Endothelial cell (in vitro differentiated cells): ENCODE data around the gene CDC37. TPM values are rescaled to one million over a fixed set of nuclear protein-coding genes. Genes with fewer than 3 reads are reported as not detected.
A peak's percentile ranks its signal among the peaks of the same experiment; 100 is the strongest.

ENCODE experiments used
- DNase-seq: peaks from one replicate; pipeline ENCODE4 v3.0.0; 2021; ENCODE audit warnings: low spot score
- H3K27ac Mint-ChIP-seq: one replicate; pipeline ENCODE4 v1.8.0; 2021; ENCODE audit warnings: mixed read lengths, inconsistent platforms; ENCODE audit not compliant: unreplicated experiment
- H3K27me3 Mint-ChIP-seq: one replicate; pipeline ENCODE4 v1.8.0; 2021; ENCODE audit warnings: mild to moderate bottlenecking, moderate library complexity, mixed read lengths, inconsistent platforms; ENCODE audit not compliant: unreplicated experiment
- H3K36me3 Mint-ChIP-seq: one replicate; pipeline ENCODE4 v1.8.0; 2021; ENCODE audit warnings: mild to moderate bottlenecking, low read depth, mixed read lengths, inconsistent platforms; ENCODE audit not compliant: unreplicated experiment
- H3K4me1 Mint-ChIP-seq: one replicate; pipeline ENCODE4 v1.8.0; 2021; ENCODE audit warnings: mild to moderate bottlenecking, mixed read lengths, inconsistent platforms; ENCODE audit not compliant: unreplicated experiment
- H3K4me3 Mint-ChIP-seq: one replicate; pipeline ENCODE4 v1.8.0; 2021; ENCODE audit warnings: mild to moderate bottlenecking, mixed read lengths, inconsistent platforms; ENCODE audit not compliant: unreplicated experiment
- H3K9me3 Mint-ChIP-seq: one replicate; pipeline ENCODE4 v1.8.0; 2021; ENCODE audit warnings: mixed read lengths, inconsistent platforms; ENCODE audit not compliant: unreplicated experiment
- total RNA-seq: library from RNA; stranded (reverse); fragmentation: NEBNext Ultra II Directional; extraction: Animal tissue kit (Norgen Biotek cat#: 25700); gene quantifications from one replicate; pipeline ENCODE4 v1.2.1, GENCODE V29; 2021; ENCODE audit not compliant: unreplicated experiment
- TF ChIP-seq, protein P1 (sequence below): fragments of 200-600 bp; sonication (generic); IDR thresholded peaks from one replicate; pipeline ENCODE4 v1.5.0; 2021; ENCODE audit warnings: antibody characterized with exemption; ENCODE audit not compliant: unreplicated experiment

Gene CDC37
- total RNA-seq, 1 donor from 2014 or later: 386 TPM

- DNase-seq: no peak
- TF ChIP-seq, protein P1, sequence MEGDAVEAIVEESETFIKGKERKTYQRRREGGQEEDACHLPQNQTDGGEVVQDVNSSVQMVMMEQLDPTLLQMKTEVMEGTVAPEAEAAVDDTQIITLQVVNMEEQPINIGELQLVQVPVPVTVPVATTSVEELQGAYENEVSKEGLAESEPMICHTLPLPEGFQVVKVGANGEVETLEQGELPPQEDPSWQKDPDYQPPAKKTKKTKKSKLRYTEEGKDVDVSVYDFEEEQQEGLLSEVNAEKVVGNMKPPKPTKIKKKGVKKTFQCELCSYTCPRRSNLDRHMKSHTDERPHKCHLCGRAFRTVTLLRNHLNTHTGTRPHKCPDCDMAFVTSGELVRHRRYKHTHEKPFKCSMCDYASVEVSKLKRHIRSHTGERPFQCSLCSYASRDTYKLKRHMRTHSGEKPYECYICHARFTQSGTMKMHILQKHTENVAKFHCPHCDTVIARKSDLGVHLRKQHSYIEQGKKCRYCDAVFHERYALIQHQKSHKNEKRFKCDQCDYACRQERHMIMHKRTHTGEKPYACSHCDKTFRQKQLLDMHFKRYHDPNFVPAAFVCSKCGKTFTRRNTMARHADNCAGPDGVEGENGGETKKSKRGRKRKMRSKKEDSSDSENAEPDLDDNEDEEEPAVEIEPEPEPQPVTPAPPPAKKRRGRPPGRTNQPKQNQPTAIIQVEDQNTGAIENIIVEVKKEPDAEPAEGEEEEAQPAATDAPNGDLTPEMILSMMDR: no peak
- H3K27me3 Mint-ChIP-seq: peaks cover 17% of the 10 kb centered on the region
Measured at GRCh38 chr19:10431254-10431942, 28.1 kb upstream of the CDC37 start.

DNA sequence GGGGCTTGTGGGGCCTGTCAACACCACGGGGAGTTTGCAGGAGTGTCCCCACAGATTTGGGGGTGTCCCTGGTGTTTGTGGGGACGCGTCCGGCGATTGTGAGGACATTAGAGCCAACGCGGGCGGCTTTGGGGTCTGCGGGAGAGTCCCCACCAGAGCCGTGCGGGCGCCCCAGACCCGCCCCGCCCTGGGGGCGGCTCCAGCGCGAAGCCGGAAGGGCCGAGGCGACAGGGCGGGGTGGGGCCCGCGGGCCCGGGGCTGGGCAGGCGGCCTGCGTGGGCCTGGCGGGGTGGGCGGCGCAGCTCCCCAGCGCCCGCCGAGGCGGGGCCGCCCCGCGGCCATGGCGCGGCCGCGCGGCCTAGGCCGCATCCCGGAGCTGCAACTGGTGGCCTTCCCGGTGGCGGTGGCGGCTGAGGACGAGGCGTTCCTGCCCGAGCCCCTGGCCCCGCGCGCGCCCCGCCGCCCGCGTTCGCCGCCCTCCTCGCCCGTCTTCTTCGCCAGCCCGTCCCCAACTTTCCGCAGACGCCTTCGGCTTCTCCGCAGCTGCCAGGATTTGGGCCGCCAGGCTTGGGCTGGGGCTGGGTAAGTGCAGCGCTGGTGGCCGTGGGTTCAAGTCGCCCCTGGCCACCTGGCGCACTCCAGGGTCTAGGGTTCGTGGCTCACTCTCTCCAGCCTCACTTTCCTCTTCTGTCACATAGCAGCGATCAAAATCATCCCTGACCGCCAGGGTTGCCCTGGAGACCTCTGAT, 27.3 kb upstream of the CDC37 start:
- Mint-ChIP-seq H3K27me3 (peaks cover 17% of the 10 kb centered on the region), H3K9me3 (no peaks in the 10 kb centered on the region), H3K4me3 (peak overlapping the region; percentile 25), H3K27ac (no peak overlapping the region), H3K36me3 (peaks cover 8% of the 10 kb centered on the region), H3K4me1 (no peaks in the 10 kb centered on the region)
- no peak for DNase-seq
- TF ChIP-seq, protein P1: no peak

More at GRCh38 chr19:10431254-10431942, 28.1 kb upstream of the CDC37 start:
- peak overlapping the region; percentile 25 for H3K4me3 Mint-ChIP-seq
- H3K27ac Mint-ChIP-seq: no peak overlapping the region
- H3K4me1 Mint-ChIP-seq: no peaks in the 10 kb centered on the region
- H3K36me3 Mint-ChIP-seq: peaks cover 8% of the 10 kb centered on the region
- no peaks in the 10 kb centered on the region for H3K9me3 Mint-ChIP-seq

- Mint-ChIP-seq H3K27me3 (peaks cover 23% of the 10 kb centered on the region), H3K27ac (no peak overlapping the region), H3K36me3 (peaks cover 8% of the 10 kb centered on the region), H3K4me3 (no peak overlapping the region), H3K4me1 (no peaks in the 10 kb centered on the region), H3K9me3 (no peaks in the 10 kb centered on the region)
- TF ChIP-seq, protein P1: no peak
- no peak for DNase-seq
Measured at GRCh38 chr19:10428996-10429381, 25.6 kb upstream of the CDC37 start.

DNA sequence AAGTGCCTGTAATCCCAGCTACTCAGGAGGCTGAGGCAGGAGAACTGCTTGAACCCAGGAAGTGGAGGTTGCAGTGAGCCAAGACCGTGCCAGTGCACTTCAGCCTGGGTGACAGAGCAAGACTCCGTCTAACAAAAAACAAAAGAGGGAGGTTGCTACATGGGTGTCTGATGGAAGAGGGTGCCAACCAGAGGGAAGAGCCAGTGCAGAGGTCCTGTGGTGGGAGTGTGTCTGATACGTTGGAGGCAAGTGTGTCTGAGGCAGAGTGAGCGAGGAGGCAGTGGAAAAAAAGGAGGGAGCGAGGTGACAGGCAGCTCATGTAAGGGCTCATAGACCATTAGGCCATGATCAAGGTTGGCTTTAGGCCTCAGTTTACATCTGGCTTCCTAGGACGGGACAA, 23.8 kb upstream of the CDC37 start:
- no peak overlapping the region for H3K27ac Mint-ChIP-seq
- peaks cover 29% of the 10 kb centered on the region for H3K27me3 Mint-ChIP-seq
- no peak overlapping the region for H3K4me3 Mint-ChIP-seq
- no peaks in the 10 kb centered on the region for H3K9me3 Mint-ChIP-seq
- H3K36me3 Mint-ChIP-seq: peaks cover 8% of the 10 kb centered on the region
- TF ChIP-seq, protein P1: no peak
- H3K4me1 Mint-ChIP-seq: no peaks in the 10 kb centered on the region
- DNase-seq: no peak
